ENCODE data around the gene NLRP5.
A peak's percentile ranks its signal among the peaks of the same experiment; 100 is the strongest.
"Not testable (repeated sequence)": the region's sequence is repeated elsewhere in the genome, so short reads cannot be mapped to it uniquely, and the experiment has no call there.

Gene NLRP5

GRCh38 chr19:56079609-56080008 is 93.0 kb downstream of the NLRP5 start:
- no peak for DNase-seq

- peak; percentile 77 for DNase-seq
Observed at GRCh38 chr19:56080669-56081401, 94.3 kb downstream of the NLRP5 start.

- no peak for DNase-seq
Observed at GRCh38 chr19:56083668-56084067, 97.1 kb downstream of the NLRP5 start.

GRCh38 chr19:56084835-56085536 is 98.4 kb downstream of the NLRP5 start:
- no peak for DNase-seq

GRCh38 chr19:56085571-56086275 is 99.1 kb downstream of the NLRP5 start:
- no peak for DNase-seq

GRCh38 chr19:56086671-56087430 is 100.3 kb downstream of the NLRP5 start:
- DNase-seq = no peak

GRCh38 chr19:56087647-56088496 is 101.3 kb downstream of the NLRP5 start:
- DNase-seq = no peak

- DNase-seq = no peak
Observed at GRCh38 chr19:56088497-56089215, 102.1 kb downstream of the NLRP5 start.

GRCh38 chr19:56089344-56089743 is 102.8 kb downstream of the NLRP5 start:
- no peak for DNase-seq

GRCh38 chr19:56091066-56091490 is 104.5 kb downstream of the NLRP5 start:
- DNase-seq = no peak

GRCh38 chr19:56091751-56092546 is 105.4 kb downstream of the NLRP5 start:
- no peak for DNase-seq

- no peak for DNase-seq
Observed at GRCh38 chr19:56092685-56093631, 106.4 kb downstream of the NLRP5 start.

GRCh38 chr19:56094449-56094848 is 107.9 kb downstream of the NLRP5 start:
- DNase-seq = no peak

- DNase-seq = no peak
Observed at GRCh38 chr19:56096665-56097064, 110.1 kb downstream of the NLRP5 start.

GRCh38 chr19:56097306-56097705 is 110.7 kb downstream of the NLRP5 start:
- no peak for DNase-seq

- no peak for DNase-seq
Observed at GRCh38 chr19:56097776-56098175, 111.2 kb downstream of the NLRP5 start.

GRCh38 chr19:56098237-56098636 is 111.7 kb downstream of the NLRP5 start:
- not testable (repeated sequence) for DNase-seq

- DNase-seq = no peak
Observed at GRCh38 chr19:56098731-56099568, 112.4 kb downstream of the NLRP5 start.
